Activated naive CD8-positive, alpha-beta T cell treated with anti-CD3 and anti-CD28 coated beads, Interleukin-2, amount 50 U/mL, for 16 hours (primary cell): ENCODE data around the gene IGSF9B.

Experiments
- DNase-seq: peaks from one replicate; pipeline ENCODE4 v3.0.0-alpha.2; 2020; ENCODE audit warnings: low read depth, low spot score

IGSF9B gene

DNA sequence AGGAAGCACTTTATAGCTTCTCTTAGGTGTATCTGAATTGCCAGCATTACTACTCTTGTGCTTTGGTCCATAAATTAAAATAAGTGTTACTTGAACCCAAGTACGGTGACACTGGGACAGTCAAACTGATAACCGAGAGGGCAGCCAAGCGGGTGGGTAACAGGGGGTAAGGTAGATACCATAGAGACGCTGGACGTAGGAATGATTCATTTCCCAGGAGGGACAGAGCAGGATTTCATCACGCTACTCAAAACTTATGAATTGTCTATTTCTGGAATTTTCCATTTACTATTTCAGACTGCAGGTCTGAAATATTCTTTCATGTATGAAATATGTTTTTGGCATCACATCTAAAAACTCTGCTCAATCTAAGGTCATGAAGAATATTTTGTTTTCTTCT lies 96.6 kb downstream of the IGSF9B start:
- no peak for DNase-seq
